Retinal pigment epithelial cell (primary cell): ENCODE results near the gene ASS1.

Experiments used
- DNase-seq: peaks from one replicate; pipeline ENCODE4 v3.0.0-alpha.2; 2010; ENCODE audit warnings: low read depth
- H3K4me3 ChIP-seq: 2 replicates; pipeline ENCODE4 v1.5.1; 2011; ENCODE audit warnings: mild to moderate bottlenecking, low read length, control low read depth, moderate library complexity
- CTCF ChIP-seq: conservative IDR thresholded peaks from 2 replicates; pipeline ENCODE4 v1.5.1; 2011; ENCODE audit warnings: low read depth, low read length, control low read depth, inconsistent platforms

The ASS1 gene

GRCh38 chr9:130526193-130526853 is 81.6 kb downstream of the ASS1 start:
- DNase-seq, result no peak
- H3K4me3 ChIP-seq, result no peak overlapping the region
- TF ChIP-seq CTCF, result no peak

- no peak for DNase-seq
- no peak overlapping the region for H3K4me3 ChIP-seq
- TF ChIP-seq CTCF, result no peak
These were observed 82.3 kb downstream of the ASS1 start for GRCh38 chr9:130526854-130527650.

- no peak overlapping the region for H3K4me3 ChIP-seq
- no peak for DNase-seq
- no peak for TF ChIP-seq CTCF
These were observed 83.0 kb downstream of the ASS1 start for GRCh38 chr9:130527651-130528310.

GRCh38 chr9:130528674-130529073 is 83.9 kb downstream of the ASS1 start:
- no peak for TF ChIP-seq CTCF
- DNase-seq, result no peak
- no peak overlapping the region for H3K4me3 ChIP-seq

GRCh38 chr9:130530938-130531337 is 86.2 kb downstream of the ASS1 start:
- DNase-seq, result no peak
- no peak overlapping the region for H3K4me3 ChIP-seq
- no peak for TF ChIP-seq CTCF

GRCh38 chr9:130531670-130532069 is 86.9 kb downstream of the ASS1 start:
- DNase-seq, result no peak
- TF ChIP-seq CTCF, result no peak
- H3K4me3 ChIP-seq, result no peak overlapping the region
